NT2/D1 (cell line): Measurements from ENCODE around the gene RABEP2.

Experiments
- DNase-seq: peaks from one replicate; pipeline ENCODE4 v3.0.0-alpha.2; 2011; ENCODE audit warnings: low read depth, low spot score
- H3K27me3 ChIP-seq: 2 replicates; pipeline ENCODE4 v1.6.0; 2011; ENCODE audit warnings: mild to moderate bottlenecking; ENCODE audit not compliant: insufficient read length, insufficient read depth
- H3K36me3 ChIP-seq: 2 replicates; pipeline ENCODE4 v1.6.1; 2011; ENCODE audit warnings: mild to moderate bottlenecking, low read length, mixed read lengths; ENCODE audit not compliant: insufficient read depth, insufficient read length
- H3K4me1 ChIP-seq: 2 replicates; pipeline ENCODE4 v1.5.1; 2011; ENCODE audit not compliant: insufficient read depth, insufficient read length
- H3K4me3 ChIP-seq: 2 replicates; pipeline ENCODE4 v1.5.1; 2011; ENCODE audit warnings: low read depth; ENCODE audit not compliant: insufficient read length
- H3K9ac ChIP-seq: 2 replicates; pipeline ENCODE4 v1.6.0; 2011; ENCODE audit warnings: low read depth; ENCODE audit not compliant: insufficient read length
- H3K9me3 ChIP-seq: 2 replicates; pipeline ENCODE4 v1.5.1; 2011; ENCODE audit warnings: mild to moderate bottlenecking, low read length; ENCODE audit not compliant: insufficient read depth
- SUZ12 ChIP-seq: IDR thresholded peaks from 2 replicates; pipeline ENCODE4 v1.6.1; 2011; ENCODE audit not compliant: insufficient read length, insufficient read depth; ENCODE audit errors: extremely low read depth
- YY1 ChIP-seq: IDR thresholded peaks from 2 replicates; pipeline ENCODE4 v1.6.1; 2011; ENCODE audit not compliant: insufficient read length, insufficient read depth
- ZNF274 ChIP-seq: IDR thresholded peaks from 2 replicates; pipeline ENCODE4 v1.6.1; 2011; ENCODE audit warnings: mild to moderate bottlenecking, low read depth, low read length

RABEP2 gene

GRCh38 chr16:28880955-28881354 is 44.1 kb downstream of the RABEP2 start:
- peaks cover 40% of the 10 kb centered on the region for H3K4me1 ChIP-seq
- H3K27me3 ChIP-seq: peaks cover 9% of the 10 kb centered on the region
- peaks cover 7% of the 10 kb centered on the region for H3K36me3 ChIP-seq
- DNase-seq: no peak
- peak overlapping the region; percentile 76 for H3K9ac ChIP-seq
- H3K4me3 ChIP-seq: peak overlapping the region; percentile 27
- no peaks in the 10 kb centered on the region for H3K9me3 ChIP-seq
- TF ChIP-seq ZNF274: no peak
- TF ChIP-seq SUZ12: no peak
- no peak for TF ChIP-seq YY1

GRCh38 chr16:28880589-28880915 is 44.5 kb downstream of the RABEP2 start:
- Histone ChIP-seq H3K9me3 (no peaks in the 10 kb centered on the region), H3K4me1 (peaks cover 43% of the 10 kb centered on the region), H3K27me3 (peaks cover 9% of the 10 kb centered on the region), H3K4me3 (peak overlapping the region; percentile 27), H3K36me3 (peaks cover 9% of the 10 kb centered on the region), H3K9ac (peak overlapping the region; percentile 76)
- no peak for TF ChIP-seq ZNF274
- no peak for TF ChIP-seq YY1
- TF ChIP-seq SUZ12: no peak
- no peak for DNase-seq

GRCh38 chr16:28879841-28880588 is 45.0 kb downstream of the RABEP2 start:
- H3K9ac ChIP-seq: peak overlapping the region; percentile 94
- H3K4me1 ChIP-seq: peaks cover 49% of the 10 kb centered on the region
- TF ChIP-seq ZNF274 (no peak), YY1 (no peak), SUZ12 (no peak)
- H3K36me3 ChIP-seq: peaks cover 15% of the 10 kb centered on the region
- H3K4me3 ChIP-seq: peak overlapping the region; percentile 92
- H3K27me3 ChIP-seq: peaks cover 9% of the 10 kb centered on the region
- DNase-seq: peak; percentile 85
- no peaks in the 10 kb centered on the region for H3K9me3 ChIP-seq

- Histone ChIP-seq H3K9ac (peak overlapping the region; percentile 94), H3K36me3 (peaks cover 19% of the 10 kb centered on the region), H3K4me3 (peak overlapping the region; percentile 92), H3K27me3 (peaks cover 9% of the 10 kb centered on the region), H3K4me1 (peaks cover 52% of the 10 kb centered on the region), H3K9me3 (no peaks in the 10 kb centered on the region)
- no peak for DNase-seq
- TF ChIP-seq ZNF274 (no peak), SUZ12 (no peak), YY1 (no peak)
These were observed 45.7 kb downstream of the RABEP2 start for GRCh38 chr16:28879261-28879840.

GRCh38 chr16:28878083-28878926 is 46.7 kb downstream of the RABEP2 start, which contains the start of gene ATP2A1:
Gene ATP2A1, plus strand, starts transcription at chr16:28878488. Its CDS starts 184 bp downstream, at chr16:28878672.
- DNase-seq: no peak
- TF ChIP-seq ZNF274: no peak
- TF ChIP-seq YY1: no peak
- no peak for TF ChIP-seq SUZ12
- H3K4me3 ChIP-seq: peak within 1 kb of the TSS; percentile 92
- peak within 1 kb of the TSS; percentile 94 for H3K9ac ChIP-seq
- H3K27me3 ChIP-seq: peaks cover 9% of the 10 kb centered on the region
- H3K36me3 ChIP-seq: peaks cover 30% of the 10 kb centered on the region
- no peaks in the 10 kb centered on the region for H3K9me3 ChIP-seq
- peaks cover 51% of the 10 kb centered on the region for H3K4me1 ChIP-seq

- H3K9me3 ChIP-seq: no peaks in the 10 kb centered on the region
- peaks cover 36% of the 10 kb centered on the region for H3K36me3 ChIP-seq
- peaks cover 9% of the 10 kb centered on the region for H3K27me3 ChIP-seq
- no peak overlapping the region for H3K4me3 ChIP-seq
- no peak for DNase-seq
- peak overlapping the region; percentile 66 for H3K9ac ChIP-seq
- H3K4me1 ChIP-seq: peaks cover 46% of the 10 kb centered on the region
- TF ChIP-seq SUZ12 (no peak), YY1 (no peak), ZNF274 (no peak)
These were observed 47.4 kb downstream of the RABEP2 start for GRCh38 chr16:28877655-28878000.

GRCh38 chr16:28876973-28877654 is 47.9 kb downstream of the RABEP2 start:
- Histone ChIP-seq H3K27me3 (peaks cover 9% of the 10 kb centered on the region), H3K4me1 (peaks cover 41% of the 10 kb centered on the region), H3K36me3 (peaks cover 42% of the 10 kb centered on the region), H3K9me3 (no peaks in the 10 kb centered on the region), H3K4me3 (no peak overlapping the region), H3K9ac (peak overlapping the region; percentile 66)
- TF ChIP-seq ZNF274: no peak
- no peak for TF ChIP-seq YY1
- no peak for TF ChIP-seq SUZ12
- DNase-seq: no peak
